ENCODE results near the gene SCN2B. TPM values are rescaled to one million over a fixed set of nuclear protein-coding genes. Genes with fewer than 3 reads are reported as not detected.
"Not testable (repeated sequence)": the region's sequence is repeated elsewhere in the genome, so short reads cannot be mapped to it uniquely, and the experiment has no call there.

SCN2B gene
- total RNA-seq, 4 donors from 2014 or later: 0.14 to 0.37 TPM; not detected in 2

DNA sequence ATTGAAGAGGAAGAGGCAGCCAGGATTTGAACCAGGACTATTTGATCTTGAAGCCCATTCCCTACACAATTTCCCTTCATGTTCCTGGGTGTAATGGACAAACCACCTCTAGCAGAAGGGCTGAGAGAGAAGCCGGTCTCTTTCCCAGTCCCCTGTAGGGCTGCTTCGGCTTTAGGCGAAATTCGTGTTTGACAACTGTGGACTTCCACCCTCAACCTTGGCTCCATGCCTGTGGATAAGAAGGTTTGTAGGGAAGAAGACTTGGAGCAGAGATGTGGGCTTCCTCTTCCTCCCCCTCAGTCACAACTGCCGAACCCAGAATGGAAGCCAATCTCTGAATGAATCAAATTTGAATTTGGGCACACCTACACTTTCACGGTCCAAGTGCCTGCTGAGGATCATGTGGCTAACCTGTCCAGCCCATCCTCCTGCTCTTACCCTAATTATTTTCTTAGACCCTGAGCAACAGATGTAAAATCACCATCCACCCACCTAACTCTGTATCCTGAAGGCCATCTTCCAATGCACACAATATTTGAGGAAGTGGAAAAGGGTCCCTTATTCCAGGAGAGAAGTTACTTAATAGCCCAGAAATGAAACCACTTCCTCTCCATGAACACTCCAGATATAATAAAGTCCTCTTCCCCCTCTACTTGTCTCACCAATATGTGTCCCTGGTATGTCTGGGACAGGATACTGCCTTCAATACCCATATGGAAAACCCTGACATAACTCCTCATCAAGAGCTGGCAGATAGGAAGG lies 10.1 kb upstream of the SCN2B start:
- no peak for DNase-seq
- Histone ChIP-seq H3K36me3 (no peaks in the 10 kb centered on the region), H3K27me3 (peaks cover 10% of the 10 kb centered on the region), H3K27ac (no peak overlapping the region), H3K4me3 (no peak overlapping the region), H3K9me3 (no peaks in the 10 kb centered on the region), H3K4me1 (no peaks in the 10 kb centered on the region)
- in situ Hi-C loops (cut with MboI; ENCODE audit: low pct_ligation_motif_present in 1 of 4, low pct_unique_long_range_greater_than_20kb in 1 of 4, low sequenced_read_pairs in 3 of 4) (loop anchor here in 2 of 4 donors (25.0 kb wide), 3 partner anchors 101 to 301 kb away; partner anchors contain the start of gene UBE4A (in 2 of the 2)), intact Hi-C loops (cut with DNase I; ENCODE audit: low total_unique reads) (no loop called here)
- 60% methylated on average over 1 to 6 of the region's 6 CpGs for WGBS, 2 donors (ENCODE audit: low coverage in 1 of 2)
- TF ChIP-seq POLR2A (IDR thresholded peaks at IDR 0.05): no peak
- no peak for TF ChIP-seq EP300 (IDR thresholded peaks at IDR 0.05; ENCODE audit: low read depth)
- TF ChIP-seq POLR2AphosphoS5 (IDR thresholded peaks at IDR 0.05): no peak
- no peak for TF ChIP-seq CTCF (IDR thresholded peaks at IDR 0.05)

- 87% methylated on average over 12 of the region's 12 CpGs; no CpG with 5 or more reads in 1 of the 2 donors for WGBS, 2 donors (ENCODE audit: low coverage in 1 of 2)
- no peak for TF ChIP-seq EP300 (IDR thresholded peaks at IDR 0.05; ENCODE audit: low read depth)
- no peak for TF ChIP-seq POLR2A (IDR thresholded peaks at IDR 0.05)
- TF ChIP-seq CTCF (IDR thresholded peaks at IDR 0.05): no peak
- TF ChIP-seq POLR2AphosphoS5 (IDR thresholded peaks at IDR 0.05): no peak
- H3K27ac ChIP-seq: no peak overlapping the region
Measured at GRCh38 chr11:118184784-118185579, 8.5 kb upstream of the SCN2B start.

GRCh38 chr11:118183691-118184090 lies 7.3 kb upstream of the SCN2B start:
- not testable (repeated sequence) for H3K9me3 ChIP-seq
- WGBS, 2 donors (ENCODE audit: low coverage in 1 of 2): 76 to 86% methylated on average over 3 to 5 of the region's 5 CpGs

More at GRCh38 chr11:118184784-118185579, 8.5 kb upstream of the SCN2B start:
- DNase-seq: no peak
- no peaks in the 10 kb centered on the region for H3K9me3 ChIP-seq
- no peak overlapping the region for H3K4me3 ChIP-seq
- no peaks in the 10 kb centered on the region for H3K36me3 ChIP-seq
- peaks cover 10% of the 10 kb centered on the region for H3K27me3 ChIP-seq
- in situ Hi-C loops (cut with MboI; ENCODE audit: low pct_ligation_motif_present in 1 of 4, low pct_unique_long_range_greater_than_20kb in 1 of 4, low sequenced_read_pairs in 3 of 4): loop anchor here in 2 of 4 donors (25.0 kb wide), 3 partner anchors 102 to 302 kb away; partner anchors contain the start of gene UBE4A (in 2 of the 2)
- peaks cover 0 to 9% (median 0%) of the 10 kb centered on the region in 4 donors for H3K4me1 ChIP-seq
- intact Hi-C loops (cut with DNase I; ENCODE audit: low total_unique reads): no loop called here

DNA sequence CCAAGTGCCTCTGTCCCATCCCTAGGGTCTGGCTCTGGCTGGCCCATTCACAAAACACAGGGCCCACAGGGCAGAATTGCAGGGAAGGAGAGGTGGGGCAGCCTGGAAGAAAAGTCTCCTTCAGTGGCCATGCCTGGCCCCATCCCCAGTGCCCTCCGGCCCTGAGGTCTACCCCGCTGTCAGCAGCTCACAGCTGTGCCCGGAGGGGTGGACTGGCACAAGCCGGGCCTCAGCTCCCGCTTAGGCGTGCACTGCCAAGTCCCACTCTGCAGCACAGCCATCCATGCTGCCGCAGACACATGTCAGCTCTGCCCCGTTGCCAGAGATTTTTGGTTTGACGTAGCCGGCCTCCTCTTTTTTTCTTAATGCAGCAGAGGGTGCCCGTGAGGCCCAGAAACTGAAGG lies 3.9 kb upstream of the SCN2B start:
- intact Hi-C loops (cut with DNase I; ENCODE audit: low total_unique reads) (no loop called here), in situ Hi-C loops (cut with MboI; ENCODE audit: low pct_ligation_motif_present in 1 of 4, low pct_unique_long_range_greater_than_20kb in 1 of 4, low sequenced_read_pairs in 3 of 4) (loop anchor here in 2 of 4 donors (25.0 kb wide), 3 partner anchors 107 to 307 kb away; partner anchors contain the start of gene UBE4A (in 2 of the 2))
- Histone ChIP-seq H3K9me3 (no peaks in the 10 kb centered on the region), H3K4me1 (peaks cover 0 to 18% (median 0%) of the 10 kb centered on the region in 4 donors), H3K27ac (no peak overlapping the region), H3K27me3 (peaks cover 21% of the 10 kb centered on the region), H3K36me3 (no peaks in the 10 kb centered on the region), H3K4me3 (peak overlapping the region in 1 of 4 donors; percentile 2)
- TF ChIP-seq CTCF (IDR thresholded peaks at IDR 0.05): no peak
- WGBS, 2 donors (ENCODE audit: low coverage in 1 of 2): 53 to 60% methylated on average over 1 to 11 of the region's 11 CpGs
- DNase-seq: peak; percentile 26

More at GRCh38 chr11:118183691-118184090, 7.3 kb upstream of the SCN2B start:
- H3K4me3 ChIP-seq; H3K27ac ChIP-seq; DNase-seq; H3K27me3 ChIP-seq; H3K36me3 ChIP-seq; intact Hi-C loops (cut with DNase I; ENCODE audit: low total_unique reads): not testable (repeated sequence)
- peaks cover 0 to 12% (median 0%) of the 10 kb centered on the region in 4 donors for H3K4me1 ChIP-seq
- in situ Hi-C loops (cut with MboI; ENCODE audit: low pct_ligation_motif_present in 1 of 4, low pct_unique_long_range_greater_than_20kb in 1 of 4, low sequenced_read_pairs in 3 of 4): loop anchor here in 2 of 4 donors (25.0 kb wide), 3 partner anchors 104 to 304 kb away; partner anchors contain the start of gene UBE4A (in 2 of the 2)

All from transverse colon (tissue), 4 donors.